ENCODE data around the gene MRPS21.

Gene MRPS21

GRCh38 chr1:150273311-150273710 is 20.4 kb upstream of the MRPS21 start:
- Histone ChIP-seq H3K79me1 (ENCODE audit: low read length) (peaks cover under 1% of the 10 kb centered on the region), H3K36me3 (ENCODE audit: control insufficient read depth, insufficient read depth, low read length) (no peaks in the 10 kb centered on the region), H3K27me3 (ENCODE audit: insufficient read depth, low read length, poor library complexity) (no peaks in the 10 kb centered on the region), H3K4ac (ENCODE audit: low read depth, low read length) (no peak overlapping the region), H2AK5ac (ENCODE audit: low read length) (no peak overlapping the region), H3K9ac (ENCODE audit: low read length) (peak overlapping the region; percentile 69), H4K8ac (ENCODE audit: low read depth, low read length) (no peak overlapping the region), H2BK5ac (ENCODE audit: low read length) (no peak overlapping the region), H3K4me2 (ENCODE audit: low read length) (no peak overlapping the region), H3K18ac (ENCODE audit: low read length) (no peak overlapping the region), H2BK120ac (ENCODE audit: low read depth, low read length) (no peak overlapping the region), H3K79me2 (ENCODE audit: control insufficient read depth, insufficient read depth, low read length) (peaks cover 3% of the 10 kb centered on the region), H3K27ac (ENCODE audit: low read depth, low read length) (no peak overlapping the region), H3K4me1 (ENCODE audit: control insufficient read depth, low read depth, low read length) (peaks cover 3% of the 10 kb centered on the region), H3K56ac (ENCODE audit: low read length) (no peak overlapping the region), H3K23ac (ENCODE audit: low read length) (no peak overlapping the region), H3K4me3 (ENCODE audit: low read length) (no peak overlapping the region), H2BK15ac (replicated peaks; ENCODE audit: low read depth) (no peak overlapping the region), H4K5ac (ENCODE audit: low read length) (no peak overlapping the region)
- no CpG with 5 or more reads among the region's 1 CpG for WGBS (ENCODE audit: extremely low coverage, insufficient coverage, low lambda C conversion rate)
- DNase-seq: no peak

DNA sequence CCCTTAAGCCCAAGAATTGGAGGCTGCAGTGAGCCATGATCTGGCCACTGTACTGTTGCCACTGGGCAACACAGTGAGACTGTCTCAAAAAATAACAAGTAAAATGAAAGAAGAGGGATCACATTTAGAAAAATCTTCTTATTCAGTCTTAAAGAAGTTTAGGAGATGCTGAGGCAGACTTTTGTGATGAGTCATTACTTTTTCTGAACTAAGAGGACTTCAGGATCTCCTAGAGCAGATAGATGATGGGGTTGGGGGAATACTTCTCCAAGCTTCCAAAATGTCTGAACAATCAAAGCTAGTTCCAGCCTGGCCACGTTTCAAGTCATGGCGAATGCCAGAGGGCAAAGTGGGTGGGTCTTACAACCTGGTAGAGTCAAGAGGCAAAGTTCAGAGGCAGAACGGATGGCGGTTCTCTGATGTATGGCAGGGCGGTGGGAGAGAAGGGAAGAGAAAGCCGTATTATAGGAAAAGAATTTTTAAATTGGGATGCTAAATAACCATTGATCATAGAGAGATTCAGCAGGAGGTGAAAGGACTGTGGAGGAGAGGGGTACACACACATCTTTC is 13.4 kb upstream of the MRPS21 start:
- Histone ChIP-seq H3K9ac (ENCODE audit: low read length) (no peak overlapping the region), H2BK15ac (replicated peaks; ENCODE audit: low read depth) (no peak overlapping the region), H3K4me2 (ENCODE audit: low read length) (no peak overlapping the region), H3K36me3 (ENCODE audit: control insufficient read depth, insufficient read depth, low read length) (no peaks in the 10 kb centered on the region), H3K56ac (ENCODE audit: low read length) (no peak overlapping the region), H2BK5ac (ENCODE audit: low read length) (no peak overlapping the region), H3K79me2 (ENCODE audit: control insufficient read depth, insufficient read depth, low read length) (no peaks in the 10 kb centered on the region), H3K79me1 (ENCODE audit: low read length) (no peaks in the 10 kb centered on the region), H4K5ac (ENCODE audit: low read length) (no peak overlapping the region), H3K4ac (ENCODE audit: low read depth, low read length) (no peak overlapping the region), H2AK5ac (ENCODE audit: low read length) (no peak overlapping the region), H3K27me3 (ENCODE audit: insufficient read depth, low read length, poor library complexity) (peaks cover 3% of the 10 kb centered on the region), H3K18ac (ENCODE audit: low read length) (no peak overlapping the region), H3K4me1 (ENCODE audit: control insufficient read depth, low read depth, low read length) (peaks cover 4% of the 10 kb centered on the region), H3K23ac (ENCODE audit: low read length) (no peak overlapping the region), H3K4me3 (ENCODE audit: low read length) (no peak overlapping the region), H3K27ac (ENCODE audit: low read depth, low read length) (no peak overlapping the region), H2BK120ac (ENCODE audit: low read depth, low read length) (no peak overlapping the region), H4K8ac (ENCODE audit: low read depth, low read length) (no peak overlapping the region)
- DNase-seq: no peak
- WGBS (ENCODE audit: extremely low coverage, insufficient coverage, low lambda C conversion rate): no CpG with 5 or more reads among the region's 6 CpGs

DNA sequence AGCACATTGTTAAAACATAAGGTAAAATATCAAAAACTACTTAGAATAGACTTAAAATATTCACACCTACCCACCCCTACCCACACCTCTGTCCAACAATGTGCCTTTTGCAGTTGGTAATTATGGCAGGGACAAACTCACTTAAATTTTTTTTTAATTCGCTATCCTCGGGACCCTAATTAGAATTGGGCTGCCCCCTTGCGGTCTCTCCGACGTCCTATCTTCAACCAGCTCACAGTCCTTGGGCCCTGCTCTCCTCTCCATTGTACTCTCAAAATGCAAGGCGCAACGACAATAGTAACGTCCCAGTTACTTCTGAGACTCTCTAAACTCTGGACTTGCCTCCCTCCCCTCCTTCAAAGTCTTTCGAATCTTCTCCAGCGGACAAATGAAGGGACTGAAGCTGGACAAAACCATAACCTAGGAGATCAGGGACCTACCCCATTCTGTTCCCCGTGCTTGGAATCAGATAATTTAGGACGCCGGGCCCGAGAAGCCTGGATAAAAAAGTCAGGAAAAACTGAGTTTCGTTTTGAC is 12.4 kb upstream of the MRPS21 start:
- peak; percentile 86 for DNase-seq
- H3K9ac ChIP-seq (ENCODE audit: low read length): peak overlapping the region; percentile 39
- peaks cover 4% of the 10 kb centered on the region for H3K4me1 ChIP-seq (ENCODE audit: control insufficient read depth, low read depth, low read length)

DNA sequence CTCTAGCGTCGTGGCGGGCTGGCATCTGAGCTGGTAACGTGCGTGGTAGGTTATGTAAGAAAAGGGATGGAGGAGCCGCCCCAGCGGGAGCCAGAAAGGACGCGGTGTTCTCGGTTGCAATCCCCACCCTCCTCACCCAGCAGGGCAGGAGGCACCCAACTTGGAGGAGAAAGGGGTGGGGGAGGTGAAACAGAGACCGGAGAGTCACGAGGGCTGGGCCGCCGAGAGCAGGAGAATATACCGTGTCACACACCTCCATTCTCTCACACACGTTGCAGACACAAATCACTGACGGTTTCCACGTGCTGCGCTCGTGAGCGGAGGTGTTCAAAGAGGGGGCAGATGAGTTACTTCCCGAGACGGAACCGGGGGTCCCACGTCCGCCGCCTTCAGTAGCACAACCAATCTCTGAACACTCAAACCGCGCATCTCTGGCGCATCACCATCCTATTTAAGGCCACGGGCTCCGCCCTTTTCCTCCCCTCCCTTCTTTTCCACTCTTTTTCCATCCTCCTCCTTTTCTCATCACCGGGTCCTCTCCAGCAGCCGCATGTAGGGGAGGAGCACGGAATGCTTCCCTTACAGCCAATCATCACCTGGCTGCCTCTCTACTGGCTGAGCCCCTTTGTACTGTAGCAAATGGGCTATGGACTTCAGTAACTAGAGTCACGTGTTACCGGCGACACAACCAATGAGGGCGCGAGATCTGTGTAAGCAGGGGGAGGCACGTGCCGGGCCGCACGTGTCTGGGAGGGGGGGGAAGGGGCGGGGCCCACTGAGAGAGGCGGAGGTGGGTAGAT is 11.7 kb upstream of the MRPS21 start, which contains the start of gene CIART:
Gene CIART (plus strand): TSS at position 797 of the 800 bp plus-strand sequence. CDS start 714 bp downstream, outside the sequence.
- H3K4me1 ChIP-seq (ENCODE audit: control insufficient read depth, low read depth, low read length): peaks cover 4% of the 10 kb centered on the region
- no peak within 1 kb of the TSS for H4K8ac ChIP-seq (ENCODE audit: low read depth, low read length)
- no peak within 1 kb of the TSS for H2BK15ac ChIP-seq (replicated peaks; ENCODE audit: low read depth)
- peak within 1 kb of the TSS; percentile 63 for H3K18ac ChIP-seq (ENCODE audit: low read length)
- H4K5ac ChIP-seq (ENCODE audit: low read length): no peak within 1 kb of the TSS
- peaks cover 3% of the 10 kb centered on the region for H3K27me3 ChIP-seq (ENCODE audit: insufficient read depth, low read length, poor library complexity)
- H3K79me1 ChIP-seq (ENCODE audit: low read length): no peaks in the 10 kb centered on the region
- H3K4ac ChIP-seq (ENCODE audit: low read depth, low read length): no peak within 1 kb of the TSS
- peak within 1 kb of the TSS; percentile 77 for H3K4me2 ChIP-seq (ENCODE audit: low read length)
- H3K9ac ChIP-seq (ENCODE audit: low read length): peak within 1 kb of the TSS; percentile 53
- no peak within 1 kb of the TSS for H2BK120ac ChIP-seq (ENCODE audit: low read depth, low read length)
- WGBS (ENCODE audit: extremely low coverage, insufficient coverage, low lambda C conversion rate): no CpG with 5 or more reads among the region's 46 CpGs
- peak; percentile 99 for DNase-seq
- H3K4me3 ChIP-seq (ENCODE audit: low read length): peak within 1 kb of the TSS; percentile 31
- no peak within 1 kb of the TSS for H3K23ac ChIP-seq (ENCODE audit: low read length)
- no peak within 1 kb of the TSS for H2BK5ac ChIP-seq (ENCODE audit: low read length)
- H3K79me2 ChIP-seq (ENCODE audit: control insufficient read depth, insufficient read depth, low read length): no peaks in the 10 kb centered on the region
- peak within 1 kb of the TSS; percentile 85 for H3K56ac ChIP-seq (ENCODE audit: low read length)
- H2AK5ac ChIP-seq (ENCODE audit: low read length): no peak within 1 kb of the TSS
- H3K27ac ChIP-seq (ENCODE audit: low read depth, low read length): no peak within 1 kb of the TSS
- no peaks in the 10 kb centered on the region for H3K36me3 ChIP-seq (ENCODE audit: control insufficient read depth, insufficient read depth, low read length)

More for the DNA sequence above, 12.4 kb upstream of the MRPS21 start:
- Histone ChIP-seq H3K27me3 (ENCODE audit: insufficient read depth, low read length, poor library complexity) (peaks cover 3% of the 10 kb centered on the region), H3K36me3 (ENCODE audit: control insufficient read depth, insufficient read depth, low read length) (no peaks in the 10 kb centered on the region), H3K4me2 (ENCODE audit: low read length) (peak overlapping the region; percentile 27), H2BK15ac (replicated peaks; ENCODE audit: low read depth) (no peak overlapping the region), H3K4ac (ENCODE audit: low read depth, low read length) (no peak overlapping the region), H4K8ac (ENCODE audit: low read depth, low read length) (no peak overlapping the region), H3K18ac (ENCODE audit: low read length) (peak overlapping the region; percentile 63), H3K23ac (ENCODE audit: low read length) (no peak overlapping the region), H4K5ac (ENCODE audit: low read length) (no peak overlapping the region), H2AK5ac (ENCODE audit: low read length) (no peak overlapping the region), H3K79me1 (ENCODE audit: low read length) (no peaks in the 10 kb centered on the region), H3K27ac (ENCODE audit: low read depth, low read length) (no peak overlapping the region), H3K56ac (ENCODE audit: low read length) (peak overlapping the region; percentile 53), H2BK5ac (ENCODE audit: low read length) (no peak overlapping the region), H2BK120ac (ENCODE audit: low read depth, low read length) (no peak overlapping the region), H3K79me2 (ENCODE audit: control insufficient read depth, insufficient read depth, low read length) (no peaks in the 10 kb centered on the region), H3K4me3 (ENCODE audit: low read length) (peak overlapping the region; percentile 28)
- WGBS (ENCODE audit: extremely low coverage, insufficient coverage, low lambda C conversion rate): no CpG with 5 or more reads among the region's 15 CpGs

- Histone ChIP-seq H2AK5ac (ENCODE audit: low read length) (no peak overlapping the region), H3K4ac (ENCODE audit: low read depth, low read length) (no peak overlapping the region), H4K8ac (ENCODE audit: low read depth, low read length) (no peak overlapping the region), H2BK120ac (ENCODE audit: low read depth, low read length) (no peak overlapping the region), H2BK5ac (ENCODE audit: low read length) (no peak overlapping the region), H3K4me2 (ENCODE audit: low read length) (peak overlapping the region; percentile 77), H3K56ac (ENCODE audit: low read length) (peak overlapping the region; percentile 85), H3K79me1 (ENCODE audit: low read length) (no peaks in the 10 kb centered on the region), H3K4me3 (ENCODE audit: low read length) (peak overlapping the region; percentile 31), H3K27me3 (ENCODE audit: insufficient read depth, low read length, poor library complexity) (peaks cover 3% of the 10 kb centered on the region), H2BK15ac (replicated peaks; ENCODE audit: low read depth) (no peak overlapping the region), H4K5ac (ENCODE audit: low read length) (no peak overlapping the region), H3K79me2 (ENCODE audit: control insufficient read depth, insufficient read depth, low read length) (no peaks in the 10 kb centered on the region), H3K9ac (ENCODE audit: low read length) (peak overlapping the region; percentile 53), H3K27ac (ENCODE audit: low read depth, low read length) (no peak overlapping the region), H3K4me1 (ENCODE audit: control insufficient read depth, low read depth, low read length) (peaks cover 4% of the 10 kb centered on the region), H3K23ac (ENCODE audit: low read length) (no peak overlapping the region), H3K36me3 (ENCODE audit: control insufficient read depth, insufficient read depth, low read length) (no peaks in the 10 kb centered on the region), H3K18ac (ENCODE audit: low read length) (no peak overlapping the region)
- WGBS (ENCODE audit: extremely low coverage, insufficient coverage, low lambda C conversion rate): no CpG with 5 or more reads among the region's 21 CpGs
- DNase-seq: no peak
Observed at GRCh38 chr1:150282558-150282958, 11.1 kb upstream of the MRPS21 start.

All from mesendoderm (in vitro differentiated cells).